GM18873 (cell line): ENCODE data around the gene PAPSS2.

Experiments
- ATAC-seq: cut with Tn5 transposase; IDR thresholded peaks from one replicate; pipeline ENCODE4 v1.9.1; 2021; ENCODE audit warnings: mild to moderate bottlenecking, moderate library complexity, moderate number of reproducible peaks; ENCODE audit not compliant: unreplicated experiment, low FRiP score

PAPSS2 gene

DNA sequence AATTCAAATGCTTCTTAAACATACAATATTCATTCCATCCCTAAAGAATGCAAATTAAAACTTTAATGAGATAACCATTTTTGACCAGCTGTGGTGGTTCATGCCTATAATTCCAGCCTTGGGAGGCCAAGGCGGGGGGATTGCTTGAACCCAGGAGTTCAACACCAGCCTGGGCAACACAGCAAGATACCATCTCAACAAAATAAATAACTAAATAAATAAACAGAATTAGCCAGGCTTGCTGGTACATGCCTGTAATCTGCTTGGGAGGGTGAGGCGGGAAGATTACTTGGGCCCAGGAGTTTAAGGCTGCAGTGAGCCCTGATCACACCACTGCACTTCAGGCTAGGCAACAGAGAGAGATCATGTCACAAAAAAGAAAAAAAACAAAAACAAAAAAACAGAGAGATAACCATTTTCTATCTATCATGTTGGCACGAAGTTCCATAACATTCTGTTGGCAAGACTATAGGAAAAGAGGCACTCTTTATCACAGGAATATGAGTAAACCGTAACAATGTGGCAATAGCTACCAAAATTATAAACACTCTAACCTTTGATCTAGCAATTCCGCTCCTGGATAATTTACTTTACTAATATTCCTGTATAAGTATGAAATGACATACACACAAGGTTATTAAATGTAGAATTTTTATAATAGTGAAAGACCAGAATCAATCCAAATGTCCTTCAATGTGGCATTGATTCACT lies 106.1 kb downstream of the PAPSS2 start:
- ATAC-seq, result no peak

DNA sequence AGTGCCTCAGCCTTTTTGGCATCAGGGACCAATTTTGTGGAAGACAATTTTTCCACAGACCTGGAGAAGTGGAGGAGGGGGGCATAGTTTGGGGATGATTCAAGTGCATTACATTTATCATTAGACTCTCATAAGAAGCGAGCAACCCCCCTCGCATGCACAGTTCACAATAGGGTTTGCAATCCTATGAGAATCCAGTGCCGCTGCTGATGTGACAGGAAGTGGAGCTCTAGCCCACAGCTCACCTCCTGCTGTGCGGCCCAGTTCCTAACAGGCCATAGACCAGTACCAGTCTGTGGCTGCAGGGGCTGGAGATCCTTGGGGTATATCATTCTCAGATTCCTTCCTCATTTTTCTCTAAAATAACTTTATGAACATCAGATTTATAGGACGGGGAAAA lies 107.6 kb downstream of the PAPSS2 start:
- no peak for ATAC-seq

DNA sequence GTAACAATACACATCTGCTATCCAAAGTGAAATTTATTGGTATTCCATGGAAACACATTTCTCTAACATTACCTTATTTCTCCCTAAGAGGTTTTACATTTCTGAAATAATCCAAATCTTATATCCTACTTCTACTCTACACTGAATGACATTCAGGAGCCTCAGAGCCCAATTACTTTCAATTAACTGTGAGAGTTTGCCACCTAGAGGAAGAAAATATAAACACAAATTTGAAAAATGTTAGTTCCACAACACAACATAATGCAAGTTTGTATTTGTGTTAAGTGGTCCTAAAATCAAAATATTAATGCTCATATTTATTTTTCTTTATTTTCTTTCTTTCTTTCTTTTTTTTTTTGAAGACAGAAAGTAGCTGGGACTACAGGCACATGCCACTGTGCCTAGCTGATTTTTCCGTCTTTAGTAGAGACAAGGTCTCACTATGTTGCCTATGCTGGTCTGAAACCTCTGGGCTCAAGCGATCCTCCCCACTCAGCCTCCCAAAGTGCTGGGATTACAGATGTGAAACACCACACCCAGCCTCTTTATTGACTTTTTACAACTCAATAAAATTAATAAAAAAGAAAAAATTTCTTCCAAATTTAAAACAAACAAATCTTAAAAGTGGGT lies 112.3 kb downstream of the PAPSS2 start:
- ATAC-seq, result no peak

DNA sequence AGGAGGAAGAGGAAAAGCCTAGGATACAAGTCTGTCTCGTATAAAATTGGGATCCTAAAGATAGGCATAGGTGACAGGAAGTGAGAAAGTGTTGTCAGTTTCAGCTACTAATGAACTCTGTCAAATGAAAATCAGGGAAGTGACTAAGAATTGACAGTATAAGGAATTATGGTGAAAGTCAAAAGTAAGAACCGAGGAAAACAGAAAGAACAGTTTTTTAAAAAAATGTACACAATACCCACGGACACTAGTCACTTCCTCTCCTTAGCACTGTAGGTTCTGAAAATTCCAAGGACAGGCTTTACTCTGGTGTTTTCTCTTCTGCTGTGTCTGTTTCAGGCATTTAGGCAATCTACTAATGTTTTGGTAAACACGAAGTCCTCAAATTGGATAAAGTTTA lies 116.1 kb downstream of the PAPSS2 start:
- ATAC-seq, result no peak

DNA sequence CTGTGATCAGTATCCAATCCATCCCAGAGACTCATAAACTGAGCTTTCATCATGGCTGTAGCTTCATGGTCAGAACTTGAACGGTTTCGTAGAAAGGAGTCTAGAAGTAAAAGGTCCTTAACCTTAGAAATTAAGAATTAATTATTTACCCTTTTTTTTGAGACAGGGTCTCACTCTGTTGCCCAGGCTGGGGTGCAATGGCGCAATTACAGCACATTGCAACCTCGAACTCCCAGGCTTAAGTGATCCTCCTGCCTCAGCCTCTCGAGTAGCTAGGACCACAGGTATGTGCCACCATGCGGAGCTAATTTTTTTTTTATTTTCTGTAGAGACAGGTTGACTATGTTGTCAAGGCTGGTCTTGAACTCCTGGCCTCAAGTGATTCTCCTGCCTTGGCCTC lies 116.7 kb downstream of the PAPSS2 start:
- no peak for ATAC-seq

DNA sequence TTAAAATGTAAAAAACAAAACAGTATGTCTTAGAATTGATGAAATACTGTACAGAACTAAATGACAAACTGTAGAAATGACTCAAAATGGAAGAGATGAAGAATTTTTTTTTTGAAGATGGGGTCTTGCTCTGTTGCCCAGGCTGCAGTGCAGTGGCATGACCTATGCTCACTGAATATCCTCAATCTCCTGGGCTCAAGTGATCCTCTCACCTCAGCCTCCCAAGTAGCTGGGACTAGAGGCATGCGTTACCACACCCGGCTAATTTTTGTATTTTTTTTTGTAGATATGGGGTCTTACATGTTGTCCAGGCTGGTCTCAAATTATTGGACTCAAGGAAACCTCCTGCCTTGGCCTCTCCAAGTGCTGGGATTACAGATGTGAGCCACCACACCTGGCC lies 121.9 kb downstream of the PAPSS2 start:
- no peak for ATAC-seq

DNA sequence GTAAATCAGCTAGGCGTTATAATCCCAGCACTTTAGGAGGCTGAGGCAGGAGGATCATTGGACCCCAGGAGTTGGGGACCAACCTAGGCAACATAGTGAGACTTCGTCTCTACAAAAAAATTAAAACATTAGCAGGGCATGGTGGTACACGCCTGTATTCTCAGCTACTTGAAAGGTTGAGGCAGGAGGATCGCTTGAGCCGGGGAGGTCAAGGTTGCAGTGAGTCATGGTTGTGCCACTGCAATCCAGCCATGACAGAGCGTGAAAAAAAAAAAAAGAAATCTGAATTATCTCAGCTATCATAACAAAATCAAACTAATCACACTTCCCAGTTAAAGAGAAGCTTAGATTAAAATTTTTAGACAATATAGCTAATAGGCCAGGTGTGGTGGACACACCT lies 123.0 kb downstream of the PAPSS2 start:
- ATAC-seq, result no peak

DNA sequence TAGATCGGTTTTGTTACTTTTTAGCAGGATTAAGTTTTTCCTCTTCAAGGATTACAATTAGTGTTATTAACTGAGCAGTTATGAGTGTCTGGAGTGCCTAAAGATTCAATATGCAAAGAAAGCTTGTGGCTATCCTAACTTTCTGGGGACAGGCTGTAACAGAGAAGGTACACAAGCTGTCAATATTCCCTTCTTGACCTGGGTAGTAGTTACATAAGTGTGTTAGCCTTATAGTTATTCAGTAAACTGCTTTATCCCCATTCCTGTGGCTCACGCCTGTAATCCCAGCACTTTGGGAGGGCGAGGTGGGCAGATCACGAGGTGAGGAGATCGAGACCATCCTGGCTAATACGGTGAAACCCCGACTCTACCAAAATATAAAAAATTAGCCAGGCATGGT lies 126.7 kb downstream of the PAPSS2 start:
- no peak for ATAC-seq

DNA sequence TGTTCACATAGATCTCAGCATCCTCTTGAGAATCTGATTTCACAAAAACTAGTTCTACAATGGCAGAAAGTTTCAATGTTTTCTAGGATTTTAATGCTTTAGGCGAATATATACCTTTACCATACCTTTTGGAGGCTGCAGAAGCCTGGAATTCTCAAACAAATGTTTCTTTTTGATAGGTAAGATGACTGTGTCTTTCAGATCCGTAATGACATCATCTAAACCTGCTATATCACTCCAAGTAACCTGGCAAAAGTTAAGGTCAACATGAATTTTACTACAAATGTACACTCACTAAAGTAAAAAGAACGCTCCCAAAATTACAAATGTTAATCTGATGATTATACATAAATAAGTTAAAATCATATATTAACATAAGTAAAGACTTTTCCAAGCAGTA lies 130.5 kb downstream of the PAPSS2 start:
- ATAC-seq, result no peak

DNA sequence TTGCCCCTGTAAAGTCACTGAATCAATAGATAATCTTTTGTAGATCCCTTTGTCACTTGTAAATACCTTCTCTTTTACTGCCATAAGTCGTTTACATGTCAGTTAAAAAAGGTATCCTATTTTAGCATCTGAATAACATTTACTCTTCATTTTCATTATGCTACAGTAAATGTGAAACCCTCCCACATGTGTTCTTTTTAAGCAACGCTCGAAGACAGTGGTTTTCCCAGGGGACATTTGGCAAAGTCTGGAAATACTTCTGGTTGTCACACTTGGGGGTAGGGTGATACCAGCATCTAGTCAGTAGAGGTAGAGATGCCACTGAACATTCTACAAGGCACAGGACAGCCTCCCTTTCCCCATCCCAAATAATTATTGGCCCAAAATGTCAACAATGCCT lies 134.6 kb downstream of the PAPSS2 start:
- ATAC-seq, result no peak
